ENCODE measurements around the gene AMACR.
"Not testable (repeated sequence)": the region's sequence is repeated elsewhere in the genome, so short reads cannot be mapped to it uniquely, and the experiment has no call there.

AMACR gene

GRCh38 chr5:33968211-33969005, 39.4 kb downstream of the AMACR start:
- DNase-seq (ENCODE audit: low read depth), result no peak

GRCh38 chr5:33966805-33967204, 41.0 kb downstream of the AMACR start:
- DNase-seq (ENCODE audit: low read depth), result no peak

GRCh38 chr5:33964132-33964700, 43.6 kb downstream of the AMACR start:
- no peak for DNase-seq (ENCODE audit: low read depth)

GRCh38 chr5:33958176-33958575, 49.7 kb downstream of the AMACR start:
- no peak for DNase-seq (ENCODE audit: low read depth)

GRCh38 chr5:33957577-33958150, 50.2 kb downstream of the AMACR start:
- no peak for DNase-seq (ENCODE audit: low read depth)

GRCh38 chr5:33952175-33952574, 55.7 kb downstream of the AMACR start:
- not testable (repeated sequence) for DNase-seq (ENCODE audit: low read depth)

- no peak for DNase-seq (ENCODE audit: low read depth)
Measured at GRCh38 chr5:33944543-33945132, 63.2 kb downstream of the AMACR start.

GRCh38 chr5:33941090-33941489, 66.8 kb downstream of the AMACR start:
- no peak for DNase-seq (ENCODE audit: low read depth)

- DNase-seq (ENCODE audit: low read depth), result peak; percentile 46
Measured at GRCh38 chr5:33939556-33940262, 68.1 kb downstream of the AMACR start.

GRCh38 chr5:33938881-33939280, 69.0 kb downstream of the AMACR start:
- no peak for DNase-seq (ENCODE audit: low read depth)

GRCh38 chr5:33938507-33938796, 69.4 kb downstream of the AMACR start:
- no peak for DNase-seq (ENCODE audit: low read depth)

GRCh38 chr5:33937707-33938506, 69.9 kb downstream of the AMACR start:
- DNase-seq (ENCODE audit: low read depth), result no peak

GRCh38 chr5:33937017-33937706, 70.7 kb downstream of the AMACR start:
- no peak for DNase-seq (ENCODE audit: low read depth)

- DNase-seq (ENCODE audit: low read depth), result peak; percentile 30
Measured at GRCh38 chr5:33936381-33937016, 71.4 kb downstream of the AMACR start, which contains the start of gene RXFP3. Gene RXFP3, plus strand, starts transcription at chr5:33936386. Its CDS starts 355 bp downstream, at chr5:33936741.

Measured in ELR (cell line).